Fibroblast of lung (primary cell): ENCODE data around the gene CRADD. TPM values are rescaled to one million over a fixed set of nuclear protein-coding genes. Genes with fewer than 3 reads are reported as not detected.
A peak's percentile ranks its signal among the peaks of the same experiment; 100 is the strongest.

Source experiments
- DNase-seq, 2 donors: peaks; one replicate each; pipeline versions ENCODE4 v3.0.0 to v3.0.0-alpha.2; 2010; ENCODE audit warnings: low read depth in 2 of 2
- H2AFZ ChIP-seq: 2 replicates; pipeline ENCODE4 v1.5.1; 2012; ENCODE audit warnings: low read length, control low read depth, inconsistent platforms
- H3K27ac ChIP-seq: 2 replicates; pipeline ENCODE4 v1.5.1; 2011; ENCODE audit warnings: low read length, control low read depth; ENCODE audit not compliant: insufficient read depth
- H3K27me3 ChIP-seq: 2 replicates; pipeline ENCODE4 v1.5.1; 2011; ENCODE audit warnings: mild to moderate bottlenecking, low read length; ENCODE audit not compliant: control insufficient read depth, insufficient read depth
- H3K36me3 ChIP-seq: 2 replicates; pipeline ENCODE4 v1.5.1; 2011; ENCODE audit warnings: low read length; ENCODE audit not compliant: control insufficient read depth, insufficient read depth
- H3K4me1 ChIP-seq: 2 replicates; pipeline ENCODE4 v1.5.1; 2011; ENCODE audit warnings: low read length; ENCODE audit not compliant: control insufficient read depth, insufficient read depth; ENCODE audit errors: extremely low read depth
- H3K4me2 ChIP-seq: 2 replicates; pipeline ENCODE4 v1.5.1; 2011; ENCODE audit warnings: low read length, control low read depth; ENCODE audit not compliant: insufficient read depth; ENCODE audit errors: extremely low read depth
- H3K4me3 ChIP-seq, 4 experiments: fragments of 200-600 bp in 1 of 4; sonication (generic) in 1 of 4; replicated peaks in 1 of 4; 2 replicates each; pipeline ENCODE4 v1.5.1; 2011 to 2016; ENCODE audit warnings: low read length in 4 of 4, low read depth in 3 of 4, mild to moderate bottlenecking in 3 of 4, control low read depth in 2 of 4, inconsistent platforms in 1 of 4, mixed read lengths in 1 of 4; ENCODE audit not compliant: insufficient read depth in 1 of 4; ENCODE audit errors: control extremely low read depth in 1 of 4
- H3K79me2 ChIP-seq: 2 replicates; pipeline ENCODE4 v1.5.1; 2012; ENCODE audit warnings: mild to moderate bottlenecking, low read length, inconsistent platforms; ENCODE audit not compliant: control insufficient read depth, insufficient read depth
- H3K9ac ChIP-seq: 2 replicates; pipeline ENCODE4 v1.5.1; 2011; ENCODE audit warnings: mild to moderate bottlenecking, low read length, control low read depth; ENCODE audit not compliant: insufficient read depth
- H3K9me3 ChIP-seq: 2 replicates; pipeline ENCODE4 v1.5.1; 2012; ENCODE audit warnings: low read depth, low read length; ENCODE audit not compliant: control insufficient read depth, insufficient read depth
- H4K20me1 ChIP-seq: 2 replicates; pipeline ENCODE4 v1.5.1; 2011; ENCODE audit warnings: low read length; ENCODE audit not compliant: control insufficient read depth, insufficient read depth; ENCODE audit errors: extremely low read depth
- CTCF ChIP-seq, 2 donors: IDR thresholded peaks in 1 of 2; conservative IDR thresholded peaks in 1 of 2; 1 replicate in 1 of 2; 2 replicates in 1 of 2; pipeline ENCODE4 v1.5.1; 2011 to 2012; ENCODE audit warnings: low read length in 2 of 2, control low read depth in 1 of 2, inconsistent platforms in 1 of 2, low read depth in 1 of 2, mild to moderate bottlenecking in 1 of 2
- EZH2 ChIP-seq: IDR thresholded peaks from 2 replicates; pipeline ENCODE4 v1.5.1; 2012; ENCODE audit warnings: low read length, control low read depth, mild to moderate bottlenecking; ENCODE audit errors: missing control alignments
- polyA plus RNA-seq, 2 donors: library from polyadenylated mRNA; depleted of rRNA in 1 of 2; stranded (reverse) in 1 of 2; unstranded in 1 of 2; fragments of >200 nt; gene quantifications; 2 replicates each; pipeline ENCODE4 v1.2.1, GENCODE V29; 2011 to 2012; ENCODE audit warnings: missing spikeins in 1 of 2
- total RNA-seq: library from RNA; depleted of rRNA; stranded (reverse); fragments of >200 nt; gene quantifications from 2 replicates; pipeline ENCODE4 v1.2.1, GENCODE V29; 2014

CRADD gene
- total and polyA plus RNA-seq, 2 donors (not counting 1 experiment from before 2014, with no cell fraction given) = 13.5 to 21.1 TPM

GRCh38 chr12:93892423-93893268, 215.5 kb downstream of the CRADD start:
- DNase-seq = no peak
- TF ChIP-seq CTCF (conservative IDR thresholded peaks at IDR 0.05 in 1 of 2, IDR thresholded peaks at IDR 0.05 in 1 of 2; ENCODE audit: low read depth in 1 of 2, low read length in 2 of 2) (no peak), EZH2 (no peak)
- H3K9me3 ChIP-seq = no peaks in the 10 kb centered on the region
- no peaks in the 10 kb centered on the region for H3K36me3 ChIP-seq
- no peaks in the 10 kb centered on the region for H3K79me2 ChIP-seq
- no peak overlapping the region for H3K4me3 ChIP-seq
- no peak overlapping the region for H3K9ac ChIP-seq
- H4K20me1 ChIP-seq = no peaks in the 10 kb centered on the region
- H3K4me2 ChIP-seq = no peak overlapping the region
- peak overlapping the region; percentile 53 for H2AFZ ChIP-seq
- H3K27ac ChIP-seq = no peak overlapping the region
- no peaks in the 10 kb centered on the region for H3K27me3 ChIP-seq
- H3K4me1 ChIP-seq = peaks cover 14% of the 10 kb centered on the region

- H3K79me2 ChIP-seq = no peaks in the 10 kb centered on the region
- H3K27ac ChIP-seq = peak overlapping the region; percentile 22
- peak; percentile 77 to 86 for DNase-seq
- peak overlapping the region; percentile 51 for H3K4me2 ChIP-seq
- no peak overlapping the region for H3K4me3 ChIP-seq
- peaks cover 14% of the 10 kb centered on the region for H3K4me1 ChIP-seq
- TF ChIP-seq CTCF (conservative IDR thresholded peaks at IDR 0.05 in 1 of 2, IDR thresholded peaks at IDR 0.05 in 1 of 2; ENCODE audit: low read depth in 1 of 2, low read length in 2 of 2) (no peak), EZH2 (no peak)
- peak overlapping the region; percentile 81 for H2AFZ ChIP-seq
- H3K36me3 ChIP-seq = no peaks in the 10 kb centered on the region
- no peaks in the 10 kb centered on the region for H3K9me3 ChIP-seq
- no peaks in the 10 kb centered on the region for H4K20me1 ChIP-seq
- H3K9ac ChIP-seq = no peak overlapping the region
- H3K27me3 ChIP-seq = no peaks in the 10 kb centered on the region
These were observed 217.4 kb downstream of the CRADD start for GRCh38 chr12:93894391-93895088.

GRCh38 chr12:93895089-93895445, 217.9 kb downstream of the CRADD start:
- TF ChIP-seq CTCF (conservative IDR thresholded peaks at IDR 0.05 in 1 of 2, IDR thresholded peaks at IDR 0.05 in 1 of 2; ENCODE audit: low read depth in 1 of 2, low read length in 2 of 2) (peak; percentile 24 to 26), EZH2 (no peak)
- Histone ChIP-seq H2AFZ (peak overlapping the region; percentile 81), H3K4me1 (peaks cover 14% of the 10 kb centered on the region), H3K4me3 (no peak overlapping the region), H3K4me2 (peak overlapping the region; percentile 51), H4K20me1 (no peaks in the 10 kb centered on the region), H3K27me3 (no peaks in the 10 kb centered on the region), H3K27ac (peak overlapping the region; percentile 22), H3K9me3 (no peaks in the 10 kb centered on the region), H3K9ac (no peak overlapping the region), H3K36me3 (no peaks in the 10 kb centered on the region), H3K79me2 (no peaks in the 10 kb centered on the region)
- peak in 1 of 2 donors; percentile 33 for DNase-seq
